HepG2 (cell line): ENCODE data around the gene ABHD11.

ENCODE experiments used
- ATF3 ChIP-seq: sonication (generic); formaldehyde crosslinking; IDR thresholded peaks from 2 replicates; pipeline ENCODE4 v1.4.0; 2020; ENCODE audit warnings: missing genetic modification reagents
- CTCF ChIP-seq: sonication (generic); formaldehyde crosslinking; IDR thresholded peaks from 2 replicates; pipeline ENCODE4 v1.5.0; 2020; ENCODE audit warnings: mild to moderate bottlenecking, missing genetic modification reagents, moderate library complexity
- EZH2 ChIP-seq: conservative IDR thresholded peaks from 2 replicates; pipeline ENCODE4 v1.6.1; 2012; ENCODE audit warnings: mild to moderate bottlenecking, low read depth, low read length, moderate library complexity
- MLX ChIP-seq: IDR thresholded peaks from 2 replicates; pipeline ENCODE4 v1.6.1; 2016
- ZNF274 ChIP-seq: sonication (generic); formaldehyde crosslinking; IDR thresholded peaks from 2 replicates; pipeline ENCODE4 v1.5.1; 2020; ENCODE audit warnings: mild to moderate bottlenecking, missing genetic modification reagents

- TF ChIP-seq ATF3 (CRISPR knock-in tag) (no peak), CTCF (CRISPR knock-in tag) (no peak), MLX (no peak), ZNF274 (CRISPR knock-in tag) (no peak), EZH2 (no peak)
These were observed 37.9 kb downstream of the ABHD11 start for GRCh38 chr7:73700581-73701134.
